Measurements from ENCODE around the gene ASXL1. TPM values are rescaled to one million over a fixed set of nuclear protein-coding genes. Genes with fewer than 3 reads are reported as not detected.

ASXL1 gene
- total and polyA plus RNA-seq, 2 experiments from 2014 or later: 10.4 to 29.0 TPM

DNA sequence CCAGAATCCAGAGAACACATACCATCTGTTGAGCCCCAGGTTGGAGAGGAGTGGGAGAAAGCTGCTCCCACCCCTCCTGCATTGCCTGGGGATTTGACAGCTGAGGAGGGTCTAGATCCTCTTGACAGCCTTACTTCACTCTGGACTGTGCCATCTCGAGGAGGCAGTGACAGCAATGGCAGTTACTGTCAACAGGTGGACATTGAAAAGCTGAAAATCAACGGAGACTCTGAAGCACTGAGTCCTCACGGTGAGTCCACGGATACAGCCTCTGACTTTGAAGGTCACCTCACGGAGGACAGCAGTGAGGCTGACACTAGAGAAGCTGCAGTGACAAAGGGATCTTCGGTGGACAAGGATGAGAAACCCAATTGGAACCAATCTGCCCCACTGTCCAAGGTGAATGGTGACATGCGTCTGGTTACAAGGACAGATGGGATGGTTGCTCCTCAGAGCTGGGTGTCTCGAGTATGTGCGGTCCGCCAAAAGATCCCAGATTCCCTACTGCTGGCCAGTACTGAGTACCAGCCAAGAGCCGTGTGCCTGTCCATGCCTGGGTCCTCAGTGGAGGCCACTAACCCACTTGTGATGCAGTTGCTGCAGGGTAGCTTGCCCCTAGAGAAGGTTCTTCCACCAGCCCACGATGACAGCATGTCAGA lies 77.4 kb downstream of the ASXL1 start:
- DNase-seq (ENCODE audit: low spot score) (no peak), ATAC-seq (no peak)
- TF ChIP-seq ZNF462 (CRISPR knock-in tag; IDR thresholded peaks at IDR 0.05): no peak
- no peak for TF ChIP-seq EZH2 (IDR thresholded peaks at IDR 0.05; ENCODE audit: low read depth, unreplicated experiment)
- TF ChIP-seq NANOG (IDR thresholded peaks at IDR 0.05; ENCODE audit: borderline replicate concordance): no peak
- Mint-ChIP-seq H3K4me1 (no peaks in the 10 kb centered on the region), H3K9me3 (no peaks in the 10 kb centered on the region), H3K27me3 (ENCODE audit: insufficient read depth, low read depth, poor library complexity) (no peaks in the 10 kb centered on the region), H3K27ac (no peak overlapping the region), H3K36me3 (ENCODE audit: low read depth) (peaks cover 19% of the 10 kb centered on the region), H3K4me3 (no peak overlapping the region)
- H3K36me3 ChIP-seq (ENCODE audit: insufficient read depth): peaks cover 12% of the 10 kb centered on the region
- no peak overlapping the region for H3K4me2 ChIP-seq
- H3K27me3 ChIP-seq (ENCODE audit: insufficient read depth): no peaks in the 10 kb centered on the region
- no peak overlapping the region for H2AFZ ChIP-seq
- peaks cover 26% of the 10 kb centered on the region for H4K20me1 ChIP-seq (replicated peaks; ENCODE audit: insufficient read depth)
- H3K27ac ChIP-seq (ENCODE audit: low read depth): no peak overlapping the region
- no peak overlapping the region for H3K4me3 ChIP-seq
- no peaks in the 10 kb centered on the region for H3K4me1 ChIP-seq (ENCODE audit: insufficient read depth)
- H3K9me2 ChIP-seq (ENCODE audit: insufficient read depth): 0 out of 2 replicates have a peak, but pooled peaks cover 4% of the 10 kb centered on the region
- peaks cover 6% of the 10 kb centered on the region; the same call in 1 of the 2 replicates for H3F3A ChIP-seq (replicated peaks; ENCODE audit: low read depth)
- no peaks in the 10 kb centered on the region for H3K79me2 ChIP-seq (replicated peaks; ENCODE audit: insufficient read depth)

- Mint-ChIP-seq H3K27me3 (ENCODE audit: insufficient read depth, low read depth, poor library complexity) (no peaks in the 10 kb centered on the region), H3K4me3 (no peak overlapping the region), H3K27ac (no peak overlapping the region), H3K36me3 (ENCODE audit: low read depth) (peaks cover 19% of the 10 kb centered on the region), H3K4me1 (peaks cover 2% of the 10 kb centered on the region; the same call in 2 of the 3 replicates), H3K9me3 (no peaks in the 10 kb centered on the region)
- peaks cover 26% of the 10 kb centered on the region for H4K20me1 ChIP-seq (replicated peaks; ENCODE audit: insufficient read depth)
- 0 out of 2 replicates have a peak, but pooled peaks cover 2% of the 10 kb centered on the region for H3K4me1 ChIP-seq (ENCODE audit: insufficient read depth)
- no peak overlapping the region for H3K4me2 ChIP-seq
- H2AFZ ChIP-seq: no peak overlapping the region
- ATAC-seq: no peak
- H3K27me3 ChIP-seq (ENCODE audit: insufficient read depth): no peaks in the 10 kb centered on the region
- H3K79me2 ChIP-seq (replicated peaks; ENCODE audit: insufficient read depth): no peaks in the 10 kb centered on the region
- 0 out of 2 replicates have a peak, but pooled peaks cover 4% of the 10 kb centered on the region for H3K9me2 ChIP-seq (ENCODE audit: insufficient read depth)
- H3K27ac ChIP-seq (ENCODE audit: low read depth): no peak overlapping the region
- DNase-seq (ENCODE audit: low spot score): no peak
- H3F3A ChIP-seq (replicated peaks; ENCODE audit: low read depth): peaks cover 6% of the 10 kb centered on the region; the same call in 1 of the 2 replicates
- H3K4me3 ChIP-seq: no peak overlapping the region
- H3K36me3 ChIP-seq (ENCODE audit: insufficient read depth): peaks cover 8% of the 10 kb centered on the region
- TF ChIP-seq STAT1 (IDR thresholded peaks at IDR 0.05; ENCODE audit: unreplicated experiment): no peak
- no peak for TF ChIP-seq CTCF (conservative IDR thresholded peaks at IDR 0.05; ENCODE audit: low read depth in 2 of 2)
These were observed 78.2 kb downstream of the ASXL1 start for GRCh38 chr20:32436142-32436861.

Measured in GM23338 (cell line).